ENCODE measurements around the gene FGF10. TPM values are rescaled to one million over a fixed set of nuclear protein-coding genes. Genes with fewer than 3 reads are reported as not detected.

The FGF10 gene
- total RNA-seq, 1 experiment from 2014 or later = not detected

DNA sequence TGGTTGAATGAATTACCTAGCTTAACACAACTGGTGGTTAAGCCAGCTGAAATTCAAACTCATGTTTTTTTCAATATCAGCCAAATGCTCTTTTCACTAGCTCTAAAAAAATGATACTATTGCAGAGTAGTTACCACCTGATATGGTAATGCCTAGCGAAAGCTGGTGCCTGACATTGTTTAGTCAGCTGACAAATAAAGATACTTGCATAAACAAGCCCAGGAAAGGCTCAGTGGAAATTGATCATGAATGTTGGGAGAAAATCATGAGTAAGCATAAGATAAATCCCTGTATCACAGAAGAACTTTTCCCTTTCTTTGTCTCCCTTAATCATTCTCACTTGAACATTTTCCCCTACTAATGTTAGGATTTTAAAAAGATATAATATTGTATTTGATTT lies 54.6 kb downstream of the FGF10 start:
- BruUV-seq (replicated peaks) = no TSS peak
- ATAC-seq = no peak
- ChIA-PET CTCF (no interaction called here), POLR2A (interaction anchor here (0.6 kb wide), 1 partner anchor 567 kb away, joined by 3 read pairs; no protein-coding TSS in a partner anchor)
- no peak for DNase-seq (ENCODE audit: low read depth, low spot score)
- Histone ChIP-seq H3K9me3 (ENCODE audit: control insufficient read depth, insufficient read depth, low read depth, low read length) (0 out of 2 replicates have a peak, but pooled peaks cover 2% of the 10 kb centered on the region), H3K27me3 (ENCODE audit: control insufficient read depth, insufficient read depth, low read length) (no peaks in the 10 kb centered on the region), H3K4me3 (ENCODE audit: low read depth in 2 of 2, low read length in 2 of 2) (no peak overlapping the region), H3K36me3 (ENCODE audit: control insufficient read depth, insufficient read depth, low read length) (no peaks in the 10 kb centered on the region), H3K4me1 (ENCODE audit: control insufficient read depth, insufficient read depth, low read length) (no peaks in the 10 kb centered on the region), H3K27ac (ENCODE audit: low read length) (no peak overlapping the region)
- intact Hi-C loops (cut with micrococcal nuclease; ENCODE audit: unreplicated experiment) = loop anchor here (10.0 kb wide), 1 partner anchor 600 kb away; no protein-coding TSS in a partner anchor
- TF ChIP-seq POLR2AphosphoS5 (IDR thresholded peaks at IDR 0.05; ENCODE audit: low read depth, low read length) = no peak
- TF ChIP-seq TCF7L2 (IDR thresholded peaks at IDR 0.05; ENCODE audit: low read depth, low read length) = no peak
- TF ChIP-seq, protein P1, sequence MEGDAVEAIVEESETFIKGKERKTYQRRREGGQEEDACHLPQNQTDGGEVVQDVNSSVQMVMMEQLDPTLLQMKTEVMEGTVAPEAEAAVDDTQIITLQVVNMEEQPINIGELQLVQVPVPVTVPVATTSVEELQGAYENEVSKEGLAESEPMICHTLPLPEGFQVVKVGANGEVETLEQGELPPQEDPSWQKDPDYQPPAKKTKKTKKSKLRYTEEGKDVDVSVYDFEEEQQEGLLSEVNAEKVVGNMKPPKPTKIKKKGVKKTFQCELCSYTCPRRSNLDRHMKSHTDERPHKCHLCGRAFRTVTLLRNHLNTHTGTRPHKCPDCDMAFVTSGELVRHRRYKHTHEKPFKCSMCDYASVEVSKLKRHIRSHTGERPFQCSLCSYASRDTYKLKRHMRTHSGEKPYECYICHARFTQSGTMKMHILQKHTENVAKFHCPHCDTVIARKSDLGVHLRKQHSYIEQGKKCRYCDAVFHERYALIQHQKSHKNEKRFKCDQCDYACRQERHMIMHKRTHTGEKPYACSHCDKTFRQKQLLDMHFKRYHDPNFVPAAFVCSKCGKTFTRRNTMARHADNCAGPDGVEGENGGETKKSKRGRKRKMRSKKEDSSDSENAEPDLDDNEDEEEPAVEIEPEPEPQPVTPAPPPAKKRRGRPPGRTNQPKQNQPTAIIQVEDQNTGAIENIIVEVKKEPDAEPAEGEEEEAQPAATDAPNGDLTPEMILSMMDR (IDR thresholded peaks at IDR 0.05) = no peak
- TF ChIP-seq, protein P2, sequence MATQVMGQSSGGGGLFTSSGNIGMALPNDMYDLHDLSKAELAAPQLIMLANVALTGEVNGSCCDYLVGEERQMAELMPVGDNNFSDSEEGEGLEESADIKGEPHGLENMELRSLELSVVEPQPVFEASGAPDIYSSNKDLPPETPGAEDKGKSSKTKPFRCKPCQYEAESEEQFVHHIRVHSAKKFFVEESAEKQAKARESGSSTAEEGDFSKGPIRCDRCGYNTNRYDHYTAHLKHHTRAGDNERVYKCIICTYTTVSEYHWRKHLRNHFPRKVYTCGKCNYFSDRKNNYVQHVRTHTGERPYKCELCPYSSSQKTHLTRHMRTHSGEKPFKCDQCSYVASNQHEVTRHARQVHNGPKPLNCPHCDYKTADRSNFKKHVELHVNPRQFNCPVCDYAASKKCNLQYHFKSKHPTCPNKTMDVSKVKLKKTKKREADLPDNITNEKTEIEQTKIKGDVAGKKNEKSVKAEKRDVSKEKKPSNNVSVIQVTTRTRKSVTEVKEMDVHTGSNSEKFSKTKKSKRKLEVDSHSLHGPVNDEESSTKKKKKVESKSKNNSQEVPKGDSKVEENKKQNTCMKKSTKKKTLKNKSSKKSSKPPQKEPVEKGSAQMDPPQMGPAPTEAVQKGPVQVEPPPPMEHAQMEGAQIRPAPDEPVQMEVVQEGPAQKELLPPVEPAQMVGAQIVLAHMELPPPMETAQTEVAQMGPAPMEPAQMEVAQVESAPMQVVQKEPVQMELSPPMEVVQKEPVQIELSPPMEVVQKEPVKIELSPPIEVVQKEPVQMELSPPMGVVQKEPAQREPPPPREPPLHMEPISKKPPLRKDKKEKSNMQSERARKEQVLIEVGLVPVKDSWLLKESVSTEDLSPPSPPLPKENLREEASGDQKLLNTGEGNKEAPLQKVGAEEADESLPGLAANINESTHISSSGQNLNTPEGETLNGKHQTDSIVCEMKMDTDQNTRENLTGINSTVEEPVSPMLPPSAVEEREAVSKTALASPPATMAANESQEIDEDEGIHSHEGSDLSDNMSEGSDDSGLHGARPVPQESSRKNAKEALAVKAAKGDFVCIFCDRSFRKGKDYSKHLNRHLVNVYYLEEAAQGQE (IDR thresholded peaks at IDR 0.05; ENCODE audit: insufficient read depth in 1 of 2, low read depth in 2 of 2, low read length in 1 of 2) = no peak
- TF ChIP-seq SIN3A (IDR thresholded peaks at IDR 0.05; ENCODE audit: borderline replicate concordance, insufficient read depth, low read depth, low read length) = no peak
- in situ Hi-C loops (cut with HindIII; ENCODE audit: low pct_unique_long_range_greater_than_20kb, low sequenced_read_pairs) = no loop called here

DNA sequence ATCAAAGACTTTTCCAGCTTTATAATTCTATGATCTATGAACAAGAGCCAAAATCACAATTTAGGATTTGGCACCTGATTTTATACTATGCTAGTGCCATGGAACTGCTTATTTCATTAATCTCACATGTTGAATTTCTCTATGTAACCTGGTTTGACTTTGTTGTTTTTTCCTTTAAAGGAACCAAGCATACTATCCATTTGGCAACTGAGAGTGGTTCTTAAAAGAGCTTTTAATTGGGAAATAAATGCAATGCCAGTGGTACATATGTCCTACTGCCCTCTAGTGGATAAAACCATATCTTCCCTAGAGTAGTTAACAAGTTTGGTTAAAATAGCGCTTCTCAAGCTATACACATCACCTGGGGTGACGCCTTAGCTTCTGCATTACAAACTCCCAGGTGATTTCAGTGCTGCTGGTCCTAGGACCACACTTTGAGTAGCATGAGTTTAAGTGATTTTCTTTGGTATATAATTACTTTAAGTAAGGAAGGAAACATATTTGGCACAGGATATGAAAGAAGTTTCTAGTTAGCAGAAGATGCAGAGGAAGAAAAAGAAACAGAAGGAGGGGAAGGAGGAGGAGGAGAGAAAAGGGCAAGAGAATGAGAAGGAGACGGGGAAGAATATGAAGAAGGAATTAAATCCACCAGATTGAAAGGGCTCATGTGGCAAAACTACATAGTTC lies 56.8 kb downstream of the FGF10 start:
- DNase-seq (ENCODE audit: low read depth, low spot score) = peak; percentile 25
- no peaks in the 10 kb centered on the region for H3K27me3 ChIP-seq (ENCODE audit: control insufficient read depth, insufficient read depth, low read length)
- no peaks in the 10 kb centered on the region for H3K36me3 ChIP-seq (ENCODE audit: control insufficient read depth, insufficient read depth, low read length)
- H3K27ac ChIP-seq (ENCODE audit: low read length) = no peak overlapping the region
- H3K9me3 ChIP-seq (ENCODE audit: control insufficient read depth, insufficient read depth, low read depth, low read length) = 0 out of 2 replicates have a peak, but pooled peaks cover 2% of the 10 kb centered on the region
- TF ChIP-seq, protein P1 (IDR thresholded peaks at IDR 0.05) = peak; percentile 53; the same call in 1 of the 2 replicates
- no peak for TF ChIP-seq POLR2AphosphoS5 (IDR thresholded peaks at IDR 0.05; ENCODE audit: low read depth, low read length)
- intact Hi-C loops (cut with micrococcal nuclease; ENCODE audit: unreplicated experiment) = loop anchor here (10.0 kb wide), 1 partner anchor 598 kb away; no protein-coding TSS in a partner anchor
- H3K4me3 ChIP-seq (ENCODE audit: low read depth in 2 of 2, low read length in 2 of 2) = no peak overlapping the region
- ATAC-seq = no peak
- POLR2A ChIA-PET = no interaction called here
- CTCF ChIA-PET = interaction anchor here (0.6 kb wide), 2 partner anchors 442 to 534 kb away, joined by 3 to 4 read pairs; no protein-coding TSS in a partner anchor
- BruUV-seq (replicated peaks) = no TSS peak
- no peaks in the 10 kb centered on the region for H3K4me1 ChIP-seq (ENCODE audit: control insufficient read depth, insufficient read depth, low read length)
- in situ Hi-C loops (cut with HindIII; ENCODE audit: low pct_unique_long_range_greater_than_20kb, low sequenced_read_pairs) = no loop called here

Measured in Panc1 (cell line).